Endothelial cell of umbilical vein (primary cell): ENCODE measurements around the gene PSMD13. TPM values are rescaled to one million over a fixed set of nuclear protein-coding genes. Genes with fewer than 3 reads are reported as not detected.

Experiments
- BruUV-seq: library from RNA; stranded (reverse); fragments of 400-500 nt; replicated peaks from 2 replicates; lab custom pipeline; 2021; lab: Mats Ljungman, UMichigan
- CTCF ChIA-PET: fragments of 300-600, 350-600 bp; sonication (Branson Sonifier 250); formaldehyde crosslinking; loops from one replicate; lab custom pipeline; 2021; ENCODE audit warnings: antibody characterized with exemption, inconsistent platforms; lab: Charles Lee
- POLR2A ChIA-PET: fragments of 300-600, 350-600 bp; sonication (Branson Sonifier 250); formaldehyde crosslinking; loops from one replicate; lab custom pipeline; 2021; ENCODE audit warnings: antibody characterized with exemption, inconsistent platforms; lab: Charles Lee
- DNase-seq: peaks from one replicate; pipeline ENCODE4 v3.0.0-alpha.2; 2011; ENCODE audit warnings: low read depth, low spot score
- FAIRE-seq: peaks from 2 replicates; lab custom pipeline; 2011; peaks lifted over from hg19 to GRCh38; lab: Jason Lieb, UNC
- H2AFZ ChIP-seq: 2 replicates; pipeline ENCODE4 v1.6.0; 2012; ENCODE audit warnings: low read depth, low read length, control low read depth, inconsistent platforms
- H3K27ac ChIP-seq: 2 replicates; pipeline ENCODE4 v1.5.1; 2011; ENCODE audit warnings: low read depth, mild to moderate bottlenecking, control low read depth, low read length, moderate library complexity; ENCODE audit not compliant: insufficient read depth
- H3K27me3 ChIP-seq, 2 experiments: 2 replicates each; pipeline versions ENCODE4 v1.6.0 to v1.6.1; 2011; ENCODE audit warnings: low read length in 2 of 2, mixed read lengths in 1 of 2; ENCODE audit not compliant: control insufficient read depth in 2 of 2, insufficient read depth in 2 of 2
- H3K36me3 ChIP-seq, 2 experiments: 2 replicates in 1 of 2; 3 replicates in 1 of 2; pipeline ENCODE4 v1.5.1; 2011; ENCODE audit warnings: low read length in 2 of 2, mild to moderate bottlenecking in 1 of 2, moderate library complexity in 1 of 2; ENCODE audit not compliant: control insufficient read depth in 2 of 2, insufficient read depth in 2 of 2; ENCODE audit errors: extremely low read depth in 1 of 2
- H3K4me1 ChIP-seq: 3 replicates; pipeline ENCODE4 v1.5.1; 2011; ENCODE audit warnings: mild to moderate bottlenecking, low read length; ENCODE audit not compliant: control insufficient read depth, insufficient read depth; ENCODE audit errors: extremely low read depth
- H3K4me2 ChIP-seq: 2 replicates; pipeline ENCODE4 v1.6.1; 2011; ENCODE audit warnings: low read length, control low read depth, mixed read lengths; ENCODE audit not compliant: insufficient read depth
- H3K4me3 ChIP-seq, 3 experiments: fragments of 200-600 bp in 1 of 3; sonication (generic), shearing (Covaris generic) in 1 of 3; replicated peaks in 1 of 3; 2 replicates each; pipeline ENCODE4 v1.5.1; 2011 to 2016; ENCODE audit warnings: control low read depth in 3 of 3, low read length in 3 of 3, mild to moderate bottlenecking in 2 of 3, inconsistent platforms in 1 of 3, low read depth in 1 of 3, moderate library complexity in 1 of 3; ENCODE audit not compliant: insufficient read depth in 1 of 3
- H3K79me2 ChIP-seq: 2 replicates; pipeline ENCODE4 v1.6.0; 2012; ENCODE audit warnings: low read length, inconsistent platforms; ENCODE audit not compliant: control insufficient read depth, insufficient read depth
- H3K9ac ChIP-seq: replicated peaks from 2 replicates; pipeline ENCODE3; 2011; ENCODE audit warnings: low read length, control low read depth; ENCODE audit not compliant: insufficient read depth; ENCODE audit errors: extremely low read depth
- H3K9me1 ChIP-seq: replicated peaks from 3 replicates; pipeline ENCODE4 v1.6.0; 2011; ENCODE audit warnings: mild to moderate bottlenecking, low read length; ENCODE audit not compliant: control insufficient read depth, insufficient read depth; ENCODE audit errors: extremely low read depth
- H3K9me3 ChIP-seq: replicated peaks from 2 replicates; pipeline ENCODE4 v1.5.1; 2012; ENCODE audit warnings: low read length, inconsistent platforms; ENCODE audit not compliant: control insufficient read depth, insufficient read depth
- H4K20me1 ChIP-seq: replicated peaks from 2 replicates; pipeline ENCODE3; 2011; ENCODE audit warnings: mild to moderate bottlenecking, low read length; ENCODE audit not compliant: control insufficient read depth, insufficient read depth; ENCODE audit errors: extremely low read depth
- EZH2 ChIP-seq: IDR thresholded peaks from 2 replicates; pipeline ENCODE4 v1.6.1; 2012; ENCODE audit warnings: borderline replicate concordance, low read depth, mild to moderate bottlenecking, moderate library complexity, low read length, inconsistent platforms; ENCODE audit not compliant: severe bottlenecking
- FOS ChIP-seq: IDR thresholded peaks from 2 replicates; pipeline ENCODE4 v1.6.1; 2011; ENCODE audit warnings: mild to moderate bottlenecking, low read length, moderate library complexity, borderline replicate concordance; ENCODE audit not compliant: insufficient read depth
- GATA2 ChIP-seq: IDR thresholded peaks from 2 replicates; pipeline ENCODE4 v1.7.0; 2011; ENCODE audit warnings: low read depth, mild to moderate bottlenecking, moderate library complexity, mixed read lengths, low read length; ENCODE audit not compliant: insufficient read length, insufficient read depth
- JUN ChIP-seq: IDR thresholded peaks from 2 replicates; pipeline ENCODE4 v1.6.1; 2011; ENCODE audit warnings: borderline replicate concordance, low read depth; ENCODE audit not compliant: insufficient read length, insufficient read depth
- MYC ChIP-seq: IDR thresholded peaks from one replicate; pipeline ENCODE4 v1.6.1; 2011; ENCODE audit warnings: mild to moderate bottlenecking, low read depth, low read length
- POLR2A ChIP-seq: IDR thresholded peaks from 2 replicates; pipeline ENCODE4 v1.6.1; 2012; ENCODE audit warnings: low read depth, mild to moderate bottlenecking, control low read depth, low read length
- POLR2AphosphoS5 ChIP-seq: IDR thresholded peaks from 2 replicates; pipeline ENCODE4 v1.6.1; 2012; ENCODE audit warnings: low read depth, mild to moderate bottlenecking, control low read depth, low read length, moderate library complexity; ENCODE audit not compliant: insufficient read depth
- dilution Hi-C: fragments of 300-500 bp; cut with MboI; formaldehyde crosslinking; loops from one replicate; pipeline ENCODE4 v1.15.0; 2019; ENCODE audit warnings: low sequenced_read_pairs; ENCODE audit not compliant: extremely low pct_ligation_motif_present
- intact Hi-C: fragments of 100-400 bp; cut with micrococcal nuclease; formaldehyde crosslinking; loops from one replicate; pipeline ENCODE4 v1.10.0; 2022
- polyA plus RNA-seq, 4 experiments: library from polyadenylated mRNA; depleted of rRNA in 3 of 4; stranded (reverse) in 3 of 4; unstranded in 1 of 4; fragments of >200 nt; gene quantifications; 2 replicates each; pipeline versions ENCODE4 v1.2.1 to v1.2.3, GENCODE V29; 2011 to 2012; ENCODE audit warnings: missing spikeins in 1 of 4
- total RNA-seq: library from RNA; stranded (reverse); gene quantifications from 2 replicates; pipeline ENCODE4 v1.2.3, GENCODE V29; 2021
- TF ChIP-seq, protein P1 (sequence below): IDR thresholded peaks from 2 replicates; pipeline ENCODE4 v1.6.1; 2011; ENCODE audit not compliant: insufficient read depth, insufficient read length
- TF ChIP-seq, protein P2 (sequence below), 2 donors: IDR thresholded peaks; 1 replicate in 1 of 2; 2 replicates in 1 of 2; pipeline ENCODE4 v1.5.1; 2011; ENCODE audit warnings: low read length in 2 of 2, mild to moderate bottlenecking in 2 of 2, moderate library complexity in 2 of 2, control low read depth in 1 of 2, inconsistent platforms in 1 of 2, low read depth in 1 of 2; ENCODE audit not compliant: insufficient read depth in 1 of 2; ENCODE audit errors: extremely low read depth in 1 of 2

The PSMD13 gene
- total and polyA plus RNA-seq, 2 donors (not counting 3 experiments of a cell fraction or from before 2014, with no cell fraction given): 168 to 214 TPM

GRCh38 chr11:272931-273198 lies 36.1 kb downstream of the PSMD13 start:
- POLR2A ChIA-PET: no interaction called here
- CTCF ChIA-PET: interaction anchor here (2.6 kb wide), 1 partner anchor 22 kb away, joined by 10 read pairs; no protein-coding TSS in a partner anchor

More at GRCh38 chr11:272931-273198, 36.1 kb downstream of the PSMD13 start:
- Histone ChIP-seq H3K27me3 (peaks cover 17 to 23% of the 10 kb centered on the region in 2 experiments), H3K4me3 (no peak overlapping the region), H3K4me1 (no peaks in the 10 kb centered on the region), H2AFZ (no peak overlapping the region), H3K9ac (no peak overlapping the region), H4K20me1 (no peaks in the 10 kb centered on the region), H3K36me3 (no peaks in the 10 kb centered on the region), H3K9me1 (no peaks in the 10 kb centered on the region), H3K9me3 (no peaks in the 10 kb centered on the region), H3K27ac (no peak overlapping the region), H3K4me2 (no peak overlapping the region), H3K79me2 (no peaks in the 10 kb centered on the region)
- no TSS peak for BruUV-seq
- no peak for TF ChIP-seq GATA2
- TF ChIP-seq POLR2A: no peak
- TF ChIP-seq, protein P1, sequence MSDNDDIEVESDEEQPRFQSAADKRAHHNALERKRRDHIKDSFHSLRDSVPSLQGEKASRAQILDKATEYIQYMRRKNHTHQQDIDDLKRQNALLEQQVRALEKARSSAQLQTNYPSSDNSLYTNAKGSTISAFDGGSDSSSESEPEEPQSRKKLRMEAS: no peak
- TF ChIP-seq MYC: no peak
- TF ChIP-seq EZH2: no peak
- no peak for TF ChIP-seq JUN
- no peak for TF ChIP-seq POLR2AphosphoS5
- TF ChIP-seq FOS: no peak
- TF ChIP-seq, protein P2, sequence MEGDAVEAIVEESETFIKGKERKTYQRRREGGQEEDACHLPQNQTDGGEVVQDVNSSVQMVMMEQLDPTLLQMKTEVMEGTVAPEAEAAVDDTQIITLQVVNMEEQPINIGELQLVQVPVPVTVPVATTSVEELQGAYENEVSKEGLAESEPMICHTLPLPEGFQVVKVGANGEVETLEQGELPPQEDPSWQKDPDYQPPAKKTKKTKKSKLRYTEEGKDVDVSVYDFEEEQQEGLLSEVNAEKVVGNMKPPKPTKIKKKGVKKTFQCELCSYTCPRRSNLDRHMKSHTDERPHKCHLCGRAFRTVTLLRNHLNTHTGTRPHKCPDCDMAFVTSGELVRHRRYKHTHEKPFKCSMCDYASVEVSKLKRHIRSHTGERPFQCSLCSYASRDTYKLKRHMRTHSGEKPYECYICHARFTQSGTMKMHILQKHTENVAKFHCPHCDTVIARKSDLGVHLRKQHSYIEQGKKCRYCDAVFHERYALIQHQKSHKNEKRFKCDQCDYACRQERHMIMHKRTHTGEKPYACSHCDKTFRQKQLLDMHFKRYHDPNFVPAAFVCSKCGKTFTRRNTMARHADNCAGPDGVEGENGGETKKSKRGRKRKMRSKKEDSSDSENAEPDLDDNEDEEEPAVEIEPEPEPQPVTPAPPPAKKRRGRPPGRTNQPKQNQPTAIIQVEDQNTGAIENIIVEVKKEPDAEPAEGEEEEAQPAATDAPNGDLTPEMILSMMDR (IDR thresholded peaks at IDR 0.05; ENCODE audit: extremely low read depth in 1 of 2, insufficient read depth in 1 of 2, low read depth in 1 of 2, low read length in 2 of 2): no peak
- FAIRE-seq (no peak), DNase-seq (no peak)
- dilution Hi-C loops: no loop called here
- intact Hi-C loops: no loop called here
